Transverse colon (tissue), 4 donors: ENCODE results near the gene FAR2. TPM values are rescaled to one million over a fixed set of nuclear protein-coding genes. Genes with fewer than 3 reads are reported as not detected.
"Not testable (repeated sequence)": the region's sequence is repeated elsewhere in the genome, so short reads cannot be mapped to it uniquely, and the experiment has no call there.

Source experiments
- DNase-seq: peaks from one replicate; pipeline ENCODE4 v3.0.0-alpha.2; 2019
- H3K27ac ChIP-seq, 4 donors: fragments of 200-600 bp; sonication (generic); 2 replicates each; pipeline ENCODE4 v1.5.1; 2016 to 2018; ENCODE audit warnings: inconsistent platforms in 4 of 4
- H3K27me3 ChIP-seq: fragments of 200-600 bp; sonication (generic); 2 replicates; pipeline ENCODE4 v1.5.1; 2017; ENCODE audit warnings: inconsistent platforms
- H3K36me3 ChIP-seq, 4 donors: fragments of 200-600 bp; sonication (generic); 2 replicates each; pipeline ENCODE4 v1.5.1; 2017 to 2019; ENCODE audit warnings: inconsistent platforms in 4 of 4
- H3K4me1 ChIP-seq, 4 donors: fragments of 200-600 bp; sonication (generic); 2 replicates each; pipeline ENCODE4 v1.5.1; 2017 to 2020; ENCODE audit warnings: inconsistent platforms in 4 of 4
- H3K4me3 ChIP-seq, 4 donors: fragments of 200-600 bp; sonication (generic); 1 replicate in 1 of 4; 2 replicates in 3 of 4; pipeline versions ENCODE4 v1.5.1 to v1.6.1; 2017 to 2019; ENCODE audit warnings: inconsistent platforms in 4 of 4
- H3K9me3 ChIP-seq, 2 donors: fragments of 200-600 bp; sonication (generic); 2 replicates each; pipeline ENCODE4 v1.5.1; 2017 to 2019; ENCODE audit warnings: inconsistent platforms in 2 of 2
- CTCF ChIP-seq, 5 experiments: fragments of 200-600 bp in 3 of 5; fragments of 450-650 bp in 2 of 5; sonication (generic) in 3 of 5; IDR thresholded peaks; 1 replicate in 2 of 5; 2 replicates in 3 of 5; pipeline ENCODE4 v1.5.1; 2016 to 2017; ENCODE audit warnings: antibody characterized with exemption in 5 of 5, inconsistent platforms in 3 of 5, mild to moderate bottlenecking in 2 of 5, moderate library complexity in 1 of 5
- EP300 ChIP-seq: sonication (generic); formaldehyde crosslinking; IDR thresholded peaks from one replicate; pipeline ENCODE4 v1.6.1; 2017; ENCODE audit warnings: antibody characterized with exemption, low read depth
- POLR2A ChIP-seq: fragments of 450-650 bp; IDR thresholded peaks from one replicate; pipeline ENCODE4 v1.6.1; 2016; ENCODE audit warnings: antibody characterized with exemption, mild to moderate bottlenecking, moderate library complexity
- POLR2AphosphoS5 ChIP-seq, 3 donors: sonication (generic); formaldehyde crosslinking; IDR thresholded peaks; one replicate each; pipeline ENCODE4 v1.6.1; 2016; ENCODE audit warnings: antibody characterized with exemption in 3 of 3
- WGBS, 2 donors: methylation state at CpG; one replicate each; pipeline ENCODE4 v1.1.5; 2018; ENCODE audit warnings: low coverage in 1 of 2; 5-methylcytosine and 5-hydroxymethylcytosine counted together
- in situ Hi-C, 4 donors: fragments of 200-750 bp; cut with MboI; loops; one replicate each; pipeline versions ENCODE4 v1.15.0 to v1.15.1; 2017; ENCODE audit warnings: low sequenced_read_pairs in 3 of 4, low pct_ligation_motif_present in 1 of 4, low pct_unique_long_range_greater_than_20kb in 1 of 4
- intact Hi-C: fragments of 100-400 bp; cut with DNase I; formaldehyde crosslinking; loops from one replicate; pipeline ENCODE4 v1.15.1; 2023; ENCODE audit warnings: low total_unique reads
- total RNA-seq, 4 donors: library from RNA; depleted of rRNA; stranded (reverse); fragments of >200 nt; gene quantifications; one replicate each; pipeline ENCODE4 v1.1.0, GENCODE V29; 2016

Gene FAR2
- total RNA-seq, 4 donors from 2014 or later = 57.6 to 72.7 (median 65.7) TPM

- Histone ChIP-seq H3K4me3 (no peak overlapping the region), H3K4me1 (no peaks in the 10 kb centered on the region), H3K27ac (no peak overlapping the region), H3K9me3 (no peaks in the 10 kb centered on the region), H3K27me3 (no peaks in the 10 kb centered on the region), H3K36me3 (no peaks in the 10 kb centered on the region)
- intact Hi-C loops (no loop called here), in situ Hi-C loops (no loop called here)
- DNase-seq = no peak
- TF ChIP-seq POLR2AphosphoS5 (IDR thresholded peaks at IDR 0.05) (no peak), POLR2A (no peak), EP300 (no peak), CTCF (IDR thresholded peaks at IDR 0.05) (no peak)
- WGBS, 2 donors = 84 to 86% methylated on average over 3 to 6 of the region's 6 CpGs
Observed at GRCh38 chr12:29132316-29132715, 16.8 kb upstream of the FAR2 start.

- TF ChIP-seq POLR2AphosphoS5 (IDR thresholded peaks at IDR 0.05) (no peak), POLR2A (no peak), EP300 (no peak), CTCF (IDR thresholded peaks at IDR 0.05) (no peak)
- H3K36me3 ChIP-seq = no peaks in the 10 kb centered on the region
- no peaks in the 10 kb centered on the region for H3K27me3 ChIP-seq
- H3K4me1 ChIP-seq = no peaks in the 10 kb centered on the region
- no peak overlapping the region for H3K4me3 ChIP-seq
- intact Hi-C loops = no loop called here
- in situ Hi-C loops = no loop called here
- no peak for DNase-seq
- 83 to 94% methylated on average over 2 of the region's 2 CpGs for WGBS, 2 donors
- H3K27ac ChIP-seq = no peak overlapping the region
- no peaks in the 10 kb centered on the region for H3K9me3 ChIP-seq
Observed at GRCh38 chr12:29133181-29133580, 15.9 kb upstream of the FAR2 start.

GRCh38 chr12:29133680-29134079 lies 15.4 kb upstream of the FAR2 start:
- TF ChIP-seq EP300 (no peak), CTCF (IDR thresholded peaks at IDR 0.05) (no peak), POLR2AphosphoS5 (IDR thresholded peaks at IDR 0.05) (no peak), POLR2A (no peak)
- intact Hi-C loops (no loop called here), in situ Hi-C loops (no loop called here)
- DNase-seq = no peak
- H3K27me3 ChIP-seq = no peaks in the 10 kb centered on the region
- no peaks in the 10 kb centered on the region for H3K36me3 ChIP-seq
- 67 to 80% methylated on average over 1 to 4 of the region's 4 CpGs for WGBS, 2 donors
- H3K9me3 ChIP-seq = no peaks in the 10 kb centered on the region
- H3K4me1 ChIP-seq = no peaks in the 10 kb centered on the region
- no peak overlapping the region for H3K4me3 ChIP-seq
- no peak overlapping the region for H3K27ac ChIP-seq

- H3K27ac ChIP-seq, H3K4me1 ChIP-seq, H3K4me3 ChIP-seq, H3K9me3 ChIP-seq, H3K36me3 ChIP-seq, intact Hi-C loops, H3K27me3 ChIP-seq, in situ Hi-C loops, DNase-seq: not testable (repeated sequence)
- WGBS, 2 donors = 85% methylated on average over 3 of the region's 3 CpGs; no CpG with 5 or more reads in 1 of the 2 donors
Observed at GRCh38 chr12:29138256-29138655, 10.8 kb upstream of the FAR2 start.

- intact Hi-C loops, in situ Hi-C loops: not testable (repeated sequence)
- whole genome bisulfite sequencing, 2 donors = 76 to 100% methylated on average over 3 to 4 of the region's 4 CpGs
Observed at GRCh38 chr12:29138855-29139254, 10.2 kb upstream of the FAR2 start.

More at GRCh38 chr12:29138855-29139254, 10.2 kb upstream of the FAR2 start:
- DNase-seq, H3K27me3 ChIP-seq, H3K9me3 ChIP-seq, H3K4me1 ChIP-seq, H3K27ac ChIP-seq, H3K36me3 ChIP-seq, H3K4me3 ChIP-seq: not testable (repeated sequence)
